ENCODE data around the gene CNPY2.

DNA sequence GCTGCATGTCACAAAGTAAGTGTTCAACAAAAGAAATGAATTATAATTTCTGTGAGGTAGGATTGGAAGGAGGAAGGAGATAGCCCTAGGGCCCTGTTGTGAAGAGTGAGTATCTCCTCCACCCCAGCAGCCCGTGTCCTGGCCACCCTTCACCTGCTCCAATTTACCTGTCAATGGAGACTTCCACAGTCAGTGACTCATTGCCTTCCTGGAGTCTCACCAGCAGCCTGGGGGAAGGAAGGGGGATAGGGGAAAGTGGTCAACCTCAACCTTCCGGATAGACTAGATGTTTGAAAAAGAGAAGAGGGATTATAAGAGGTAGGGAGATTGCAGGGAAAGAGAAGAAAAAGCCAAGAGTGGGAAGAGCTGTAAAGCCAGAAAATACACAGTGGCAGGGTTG is 34.9 kb upstream of the CNPY2 start:
- TF ChIP-seq POLR2AphosphoS5 (IDR thresholded peaks at IDR 0.05) = no peak
- TF ChIP-seq POLR2A (IDR thresholded peaks at IDR 0.05) = no peak
- TF ChIP-seq, protein P1, sequence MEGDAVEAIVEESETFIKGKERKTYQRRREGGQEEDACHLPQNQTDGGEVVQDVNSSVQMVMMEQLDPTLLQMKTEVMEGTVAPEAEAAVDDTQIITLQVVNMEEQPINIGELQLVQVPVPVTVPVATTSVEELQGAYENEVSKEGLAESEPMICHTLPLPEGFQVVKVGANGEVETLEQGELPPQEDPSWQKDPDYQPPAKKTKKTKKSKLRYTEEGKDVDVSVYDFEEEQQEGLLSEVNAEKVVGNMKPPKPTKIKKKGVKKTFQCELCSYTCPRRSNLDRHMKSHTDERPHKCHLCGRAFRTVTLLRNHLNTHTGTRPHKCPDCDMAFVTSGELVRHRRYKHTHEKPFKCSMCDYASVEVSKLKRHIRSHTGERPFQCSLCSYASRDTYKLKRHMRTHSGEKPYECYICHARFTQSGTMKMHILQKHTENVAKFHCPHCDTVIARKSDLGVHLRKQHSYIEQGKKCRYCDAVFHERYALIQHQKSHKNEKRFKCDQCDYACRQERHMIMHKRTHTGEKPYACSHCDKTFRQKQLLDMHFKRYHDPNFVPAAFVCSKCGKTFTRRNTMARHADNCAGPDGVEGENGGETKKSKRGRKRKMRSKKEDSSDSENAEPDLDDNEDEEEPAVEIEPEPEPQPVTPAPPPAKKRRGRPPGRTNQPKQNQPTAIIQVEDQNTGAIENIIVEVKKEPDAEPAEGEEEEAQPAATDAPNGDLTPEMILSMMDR (IDR thresholded peaks at IDR 0.05) = no peak

All from stomach (tissue), 4 donors.